GM12873 (cell line): ENCODE measurements around the gene NAALAD2.

ENCODE experiments used
- CTCF ChIP-seq: IDR thresholded peaks from 2 replicates; pipeline ENCODE4 v1.5.1; 2012; ENCODE audit warnings: low read depth, mild to moderate bottlenecking, moderate library complexity, low read length, control low read depth; ENCODE audit not compliant: insufficient read depth; ENCODE audit errors: missing control alignments

Gene NAALAD2

GRCh38 chr11:90133560-90134477, 644 bp upstream of the NAALAD2 start:
- TF ChIP-seq CTCF, result no peak

GRCh38 chr11:90135016-90135415, 553 bp downstream of the NAALAD2 start:
- TF ChIP-seq CTCF, result no peak

GRCh38 chr11:90148900-90149299, 14.4 kb downstream of the NAALAD2 start:
- no peak for TF ChIP-seq CTCF

- no peak for TF ChIP-seq CTCF
Measured at GRCh38 chr11:90168571-90168970, 34.1 kb downstream of the NAALAD2 start.

GRCh38 chr11:90171359-90171758, 36.9 kb downstream of the NAALAD2 start:
- TF ChIP-seq CTCF, result no peak

- no peak for TF ChIP-seq CTCF
Measured at GRCh38 chr11:90176069-90176468, 41.6 kb downstream of the NAALAD2 start.

- TF ChIP-seq CTCF, result no peak
Measured at GRCh38 chr11:90178751-90179150, 44.3 kb downstream of the NAALAD2 start.
